ENCODE data around the gene TRMT2A.

GRCh38 chr22:20113551-20114310, 3.3 kb downstream of the TRMT2A start:
- TF ChIP-seq CTCF (IDR thresholded peaks at IDR 0.05; ENCODE audit: borderline replicate concordance, extremely low read depth, low read length, poor library complexity, severe bottlenecking): no peak
- no peak for TF ChIP-seq EZH2 (IDR thresholded peaks at IDR 0.05; ENCODE audit: borderline replicate concordance, low read depth, low read length, severe bottlenecking)
